Activated naive CD8-positive, alpha-beta T cell treated with anti-CD3 and anti-CD28 coated beads, Interleukin-2, amount 50 U/mL, for 16 hours (primary cell): ENCODE results near the gene DBF4B.

Experiments
- DNase-seq: peaks from one replicate; pipeline ENCODE4 v3.0.0-alpha.2; 2020; ENCODE audit warnings: low read depth, low spot score

Gene DBF4B

GRCh38 chr17:44759086-44759915, 50.8 kb downstream of the DBF4B start:
- no peak for DNase-seq

- no peak for DNase-seq
These were observed 51.4 kb downstream of the DBF4B start for GRCh38 chr17:44759916-44760243.

GRCh38 chr17:44760474-44761308, 52.2 kb downstream of the DBF4B start:
- DNase-seq: no peak

- no peak for DNase-seq
These were observed 53.7 kb downstream of the DBF4B start for GRCh38 chr17:44761932-44762810.

DNA sequence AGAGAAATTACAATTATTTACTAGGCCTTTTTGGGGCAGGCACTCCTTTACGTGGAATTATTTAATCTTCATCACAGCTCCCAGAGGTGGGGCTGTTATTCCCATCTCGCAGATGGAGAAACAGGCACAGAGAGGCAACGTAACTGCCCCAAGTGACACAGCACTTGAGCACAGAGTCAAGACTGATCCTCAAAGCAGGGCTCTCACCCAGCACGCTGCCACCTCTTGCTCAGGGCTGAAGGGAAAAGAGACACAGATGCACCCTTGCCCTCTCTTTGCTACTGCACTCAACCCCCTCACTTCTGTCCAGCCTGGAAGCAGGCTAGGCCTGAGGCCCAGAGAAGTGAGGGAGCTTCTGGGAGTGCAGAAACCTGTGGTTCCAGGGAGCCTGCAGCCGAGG, 54.7 kb downstream of the DBF4B start:
- DNase-seq: no peak

GRCh38 chr17:44765965-44766364, 57.5 kb downstream of the DBF4B start:
- no peak for DNase-seq

DNA sequence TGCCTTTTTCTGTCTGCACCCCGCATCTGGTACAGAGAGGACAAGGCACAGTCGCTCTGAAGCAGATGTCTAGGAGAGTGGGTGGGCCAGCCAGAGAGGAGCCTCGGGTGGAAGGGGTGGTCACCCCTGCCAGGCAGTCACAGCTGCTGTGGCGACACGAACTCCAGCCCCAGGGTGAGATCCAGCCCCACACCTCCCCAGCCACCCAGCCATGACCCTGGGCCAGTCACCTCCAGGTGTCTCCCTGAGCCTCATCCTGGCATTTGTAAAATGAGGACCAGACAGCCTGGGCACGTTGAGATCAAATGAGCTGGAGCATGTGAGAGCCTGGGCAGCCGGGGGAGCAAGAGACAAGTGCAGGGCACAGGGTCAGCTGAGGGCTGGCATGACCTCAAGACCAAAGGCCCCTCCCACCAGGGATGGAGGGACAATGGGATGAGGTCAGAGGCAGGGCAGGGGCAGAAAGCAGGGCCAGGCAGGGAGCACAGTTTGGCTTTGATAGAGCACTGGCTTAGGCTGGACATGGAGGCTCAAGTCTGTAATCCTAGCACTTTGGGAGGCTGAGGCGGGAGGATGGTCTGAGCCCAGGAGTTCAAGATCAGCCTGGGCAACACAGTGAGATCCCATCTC, 58.1 kb downstream of the DBF4B start:
- no peak for DNase-seq

- no peak for DNase-seq
These were observed 59.0 kb downstream of the DBF4B start for GRCh38 chr17:44767493-44767892.

DNA sequence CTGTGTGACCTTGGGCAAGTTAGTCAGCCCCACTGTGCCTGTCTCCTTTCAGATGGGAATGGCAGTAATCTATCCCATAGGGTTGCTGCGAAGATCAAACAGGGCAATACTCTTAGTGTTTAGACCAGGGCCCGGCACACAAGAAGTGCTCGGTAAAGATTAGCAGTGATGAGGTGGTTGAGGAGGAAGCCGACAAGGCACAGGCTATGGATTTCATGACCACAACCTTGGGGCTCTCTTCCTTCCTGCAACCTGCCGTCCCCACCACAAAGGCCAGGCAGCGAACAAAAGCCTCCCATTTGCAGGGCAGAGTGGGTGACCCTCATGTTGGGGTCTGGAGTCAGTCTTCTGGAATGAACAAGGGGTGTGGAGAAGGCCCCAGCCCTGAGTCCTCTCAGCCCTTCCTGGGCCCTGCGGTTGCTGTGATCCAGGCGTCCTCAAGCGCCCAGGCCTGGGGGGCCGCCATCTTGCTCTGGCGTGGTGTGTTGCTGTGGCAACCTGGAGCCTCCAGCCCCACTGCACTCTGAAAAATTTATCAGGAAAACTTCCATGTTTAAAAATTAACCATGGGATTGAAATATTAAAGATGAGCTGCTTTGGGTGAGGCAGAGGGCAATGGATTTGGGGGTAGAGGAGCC, 60.2 kb downstream of the DBF4B start:
- DNase-seq: no peak

DNA sequence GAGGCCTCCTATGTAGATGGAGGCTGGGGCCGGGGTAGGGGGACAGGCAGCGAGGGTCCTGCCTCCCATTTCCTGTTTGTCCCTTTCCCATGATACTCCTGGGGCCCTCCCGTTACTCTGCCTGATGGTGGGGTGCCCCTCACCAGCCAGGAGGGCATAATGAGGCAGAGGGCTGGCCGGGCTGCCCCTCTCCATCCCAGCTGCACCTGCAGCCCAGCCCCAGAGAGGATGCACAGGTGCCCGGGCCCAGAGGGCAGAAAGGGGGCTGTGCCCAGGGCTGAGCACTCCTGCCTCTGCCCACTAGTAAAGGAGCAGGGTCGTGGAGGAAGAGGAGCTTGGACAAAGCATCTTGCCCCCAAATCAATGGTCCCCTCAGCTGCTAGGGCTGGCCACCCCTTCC, 60.8 kb downstream of the DBF4B start:
- no peak for DNase-seq

DNA sequence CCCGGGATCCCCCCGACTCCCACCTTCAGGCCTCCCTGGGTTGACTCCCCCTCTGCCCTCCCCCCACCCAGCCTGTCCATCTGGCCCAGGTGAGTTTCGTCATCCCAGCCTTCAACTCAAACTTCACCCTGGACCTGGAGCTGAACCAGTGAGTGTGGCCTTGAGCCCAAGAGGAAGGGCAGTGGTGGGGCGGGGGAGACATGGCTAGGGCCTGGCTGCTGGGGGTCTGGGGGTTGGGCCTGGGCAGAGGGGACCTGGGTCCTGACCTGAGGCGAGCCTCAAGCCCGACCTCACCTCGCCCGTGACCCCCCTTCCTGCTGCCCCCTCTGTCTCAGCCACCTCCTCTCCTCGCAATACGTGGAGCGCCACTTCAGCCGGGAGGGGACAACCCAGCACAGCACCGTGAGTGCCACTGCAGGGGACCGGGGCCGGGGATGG, 61.2 kb downstream of the DBF4B start:
- DNase-seq: no peak

DNA sequence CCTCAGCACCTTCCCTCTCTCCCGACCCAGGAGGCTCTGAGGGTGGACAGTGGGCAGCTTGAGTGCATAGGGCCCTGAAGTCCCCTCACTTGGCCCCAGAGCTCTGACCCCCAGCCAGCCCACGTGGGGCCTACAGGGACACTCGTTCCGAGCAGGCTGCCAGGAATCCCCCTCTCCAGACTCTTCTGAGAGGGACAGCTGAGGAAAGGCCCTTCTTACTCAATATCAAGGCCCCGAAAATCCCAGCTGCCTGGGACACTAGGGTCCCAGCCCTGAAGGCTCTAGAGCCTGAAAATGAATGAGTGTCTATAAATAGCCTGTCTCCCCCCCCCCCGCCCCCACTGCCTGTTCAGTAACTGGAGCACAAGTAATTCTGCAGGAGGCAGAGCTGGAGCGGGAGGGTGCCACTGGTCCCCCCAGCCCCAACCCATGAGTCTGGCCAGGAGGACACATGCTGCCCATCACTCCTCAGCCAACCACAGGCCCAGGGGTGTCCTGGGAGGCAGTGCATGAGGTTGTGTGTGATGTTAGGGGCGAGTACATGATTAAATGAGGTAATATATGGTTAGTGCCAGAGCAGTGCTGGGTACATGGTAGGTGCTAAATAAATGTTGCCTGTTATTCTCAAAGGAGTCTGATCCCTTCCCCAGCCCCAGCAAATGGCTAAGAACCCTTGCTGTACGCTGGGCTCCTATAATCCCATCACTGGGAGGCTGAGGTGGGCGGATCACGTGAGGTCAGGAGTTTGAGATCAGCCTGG, 61.9 kb downstream of the DBF4B start:
- DNase-seq: no peak

DNA sequence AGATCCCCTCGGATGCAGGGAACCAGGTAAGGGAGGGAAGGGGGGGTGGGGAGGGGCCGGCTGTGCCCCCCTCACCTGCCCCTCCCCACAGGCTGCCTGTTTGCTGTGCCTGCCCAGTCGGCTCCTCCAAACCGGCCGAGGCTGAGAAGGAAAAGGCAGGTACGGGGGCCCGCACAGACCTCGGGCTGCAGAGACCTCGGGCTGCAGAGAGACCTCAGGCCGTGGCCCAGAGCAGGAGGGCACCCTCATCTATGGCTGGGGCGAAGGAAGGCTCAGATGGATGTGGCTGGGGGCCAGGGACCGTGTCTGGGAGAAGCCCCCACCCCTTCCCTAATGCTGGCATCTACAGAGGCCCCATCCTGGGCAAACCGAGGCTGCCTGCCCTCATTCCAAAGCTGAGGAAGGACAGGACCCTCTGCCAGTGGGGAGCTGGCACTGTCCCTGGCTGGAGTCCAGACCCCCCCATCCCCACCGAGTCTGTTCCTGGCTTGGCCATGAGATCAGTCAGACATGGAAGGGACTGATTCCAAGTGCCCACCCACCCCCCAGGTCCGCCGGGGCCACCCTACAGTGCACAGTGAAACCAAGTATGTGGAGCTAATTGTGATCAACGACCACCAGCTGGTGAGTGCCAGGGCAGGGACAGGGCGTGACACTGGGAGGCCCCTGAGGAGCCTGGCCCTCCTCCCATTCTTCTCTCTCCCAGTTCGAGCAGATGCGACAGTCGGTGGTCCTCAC, 64.0 kb downstream of the DBF4B start:
- DNase-seq: no peak

DNA sequence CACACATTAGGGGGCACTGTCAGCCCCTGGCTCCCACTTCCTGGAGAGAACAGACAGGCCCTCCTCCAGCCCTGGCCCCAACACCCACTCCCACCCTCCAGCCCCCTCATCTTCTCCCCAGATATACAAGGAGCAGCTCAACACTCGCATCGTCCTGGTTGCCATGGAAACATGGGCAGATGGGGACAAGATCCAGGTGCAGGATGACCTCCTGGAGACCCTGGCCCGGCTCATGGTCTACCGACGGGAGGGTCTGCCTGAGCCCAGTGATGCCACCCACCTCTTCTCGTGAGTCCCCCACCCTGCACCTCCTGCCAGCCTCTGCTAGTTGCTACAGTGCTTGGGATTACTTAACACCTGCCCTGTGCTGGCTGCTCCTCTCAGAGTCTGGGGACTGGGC, 64.7 kb downstream of the DBF4B start:
- no peak for DNase-seq

DNA sequence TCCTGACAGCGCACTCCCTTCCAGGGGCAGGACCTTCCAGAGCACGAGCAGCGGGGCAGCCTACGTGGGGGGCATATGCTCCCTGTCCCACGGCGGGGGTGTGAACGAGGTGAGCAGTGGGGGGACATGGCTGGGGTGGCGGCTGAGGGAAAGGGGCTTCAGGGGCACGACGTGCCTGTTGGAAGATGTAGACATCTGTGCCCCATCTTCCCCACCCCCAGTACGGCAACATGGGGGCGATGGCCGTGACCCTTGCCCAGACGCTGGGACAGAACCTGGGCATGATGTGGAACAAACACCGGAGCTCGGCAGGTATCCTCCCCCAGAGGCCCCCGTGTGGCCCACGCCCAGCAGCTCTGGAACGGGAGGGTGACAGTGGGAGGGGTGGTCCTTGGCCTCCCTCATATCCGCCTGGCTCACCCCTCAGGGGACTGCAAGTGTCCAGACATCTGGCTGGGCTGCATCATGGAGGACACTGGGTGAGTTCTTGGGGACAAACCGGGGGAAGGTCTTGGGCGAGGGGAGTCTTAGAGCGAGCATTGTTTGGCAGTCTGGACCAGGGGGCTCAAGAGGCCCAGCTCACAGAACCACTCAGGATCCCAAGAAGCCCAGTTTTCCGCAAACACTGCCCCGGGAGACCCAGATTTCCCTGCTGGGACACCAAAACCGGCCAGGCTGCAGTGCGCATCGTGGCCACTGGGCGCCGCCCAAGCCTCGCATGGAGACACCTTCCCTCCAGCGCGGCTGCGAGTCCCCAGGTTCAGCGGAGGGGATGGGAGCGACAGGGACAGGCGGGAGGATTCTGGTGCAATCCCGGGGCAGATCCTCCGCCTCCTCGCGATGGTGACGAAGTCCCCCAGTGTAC, 66.0 kb downstream of the DBF4B start:
- DNase-seq: peak; percentile 77

DNA sequence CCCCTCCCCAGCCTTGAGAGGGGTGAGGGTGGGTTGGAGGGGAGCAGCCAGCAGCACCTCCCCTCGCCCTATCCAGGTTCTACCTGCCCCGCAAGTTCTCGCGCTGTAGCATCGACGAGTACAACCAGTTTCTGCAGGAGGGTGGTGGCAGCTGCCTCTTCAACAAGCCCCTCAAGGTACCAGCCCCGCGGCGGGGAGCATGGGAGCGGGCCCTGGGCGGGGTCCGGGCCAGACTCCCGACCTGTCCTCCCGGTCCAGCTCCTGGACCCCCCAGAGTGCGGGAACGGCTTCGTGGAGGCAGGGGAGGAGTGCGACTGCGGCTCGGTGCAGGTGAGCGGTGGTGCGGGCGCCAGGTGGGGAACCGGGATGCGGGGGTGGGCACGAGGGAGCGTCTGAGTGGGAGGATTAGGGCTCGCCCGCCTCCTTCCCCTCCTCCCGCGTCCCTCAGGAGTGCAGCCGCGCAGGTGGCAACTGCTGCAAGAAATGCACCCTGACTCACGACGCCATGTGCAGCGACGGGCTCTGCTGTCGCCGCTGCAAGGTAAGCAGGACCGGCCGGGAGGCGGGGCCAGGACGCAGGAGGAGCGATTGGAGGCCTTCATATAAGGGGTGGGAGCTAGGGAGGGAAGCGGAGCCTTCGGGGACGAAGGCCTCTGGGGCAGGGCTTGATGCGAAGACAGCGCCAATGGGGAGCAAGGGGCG, 66.8 kb downstream of the DBF4B start:
- peak; percentile 96 for DNase-seq

DNA sequence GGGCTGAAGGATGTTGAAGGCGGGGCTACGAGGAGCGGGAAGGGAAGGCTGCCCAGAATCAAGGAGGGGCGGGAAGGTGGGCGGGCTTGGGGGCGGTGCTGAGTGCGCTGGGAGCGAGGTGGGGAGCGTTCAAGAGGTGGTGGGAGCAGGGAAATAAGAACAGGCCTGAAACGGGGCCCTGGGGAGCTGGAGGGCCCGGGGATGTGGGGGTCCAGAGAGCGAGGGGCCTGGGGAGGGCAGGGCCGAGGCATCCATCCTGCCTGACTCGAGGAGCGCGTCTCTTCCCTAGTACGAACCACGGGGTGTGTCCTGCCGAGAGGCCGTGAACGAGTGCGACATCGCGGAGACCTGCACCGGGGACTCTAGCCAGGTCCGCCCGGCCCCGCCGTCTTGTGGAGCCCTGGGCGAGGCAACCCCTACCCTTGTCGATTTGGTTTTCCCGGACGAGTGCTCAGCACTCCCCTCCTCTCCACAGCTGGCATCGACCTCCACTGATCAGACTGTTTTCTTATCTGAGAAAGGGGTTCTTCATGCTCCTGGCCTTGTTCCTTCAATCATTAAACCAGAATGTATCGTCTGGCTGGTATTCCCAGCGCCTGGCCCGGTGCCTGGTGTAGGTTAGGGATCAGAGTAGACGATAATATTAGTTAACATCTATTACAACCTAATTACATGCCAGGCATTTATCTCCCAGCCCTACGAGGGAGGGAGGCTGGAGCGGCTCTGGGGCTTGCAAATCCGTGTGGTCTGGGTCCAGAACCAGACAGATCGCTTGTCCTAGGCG, 67.6 kb downstream of the DBF4B start:
- DNase-seq: no peak
